ENCODE results near the gene TMA7B.
A peak's percentile ranks its signal among the peaks of the same experiment; 100 is the strongest.

The TMA7B gene

DNA sequence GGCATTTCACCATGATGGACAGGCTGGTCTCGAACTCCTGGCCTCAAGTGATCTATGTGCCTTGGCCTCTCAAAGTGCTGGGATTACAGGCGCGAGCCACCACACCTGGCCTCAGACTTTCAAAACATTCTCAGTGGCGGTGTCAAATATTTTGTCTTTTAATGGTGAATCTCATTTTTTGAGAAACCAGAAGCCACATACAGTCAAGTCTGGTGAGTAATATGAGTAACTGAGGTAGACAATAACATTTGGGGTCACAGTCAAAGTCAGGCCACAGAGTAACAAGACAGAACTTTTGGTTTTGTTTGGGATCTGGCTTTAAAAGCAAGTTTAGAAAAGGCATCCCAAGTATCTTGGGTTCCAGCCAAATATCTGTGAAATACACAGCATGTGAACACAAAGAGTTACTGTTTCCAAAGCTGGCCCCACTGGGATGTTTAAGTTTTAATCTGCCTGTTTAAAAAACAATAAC lies 5.6 kb upstream of the TMA7B start:
- no peak for DNase-seq

GRCh38 chr22:39955675-39956074 lies 4.5 kb upstream of the TMA7B start:
- DNase-seq, result no peak

DNA sequence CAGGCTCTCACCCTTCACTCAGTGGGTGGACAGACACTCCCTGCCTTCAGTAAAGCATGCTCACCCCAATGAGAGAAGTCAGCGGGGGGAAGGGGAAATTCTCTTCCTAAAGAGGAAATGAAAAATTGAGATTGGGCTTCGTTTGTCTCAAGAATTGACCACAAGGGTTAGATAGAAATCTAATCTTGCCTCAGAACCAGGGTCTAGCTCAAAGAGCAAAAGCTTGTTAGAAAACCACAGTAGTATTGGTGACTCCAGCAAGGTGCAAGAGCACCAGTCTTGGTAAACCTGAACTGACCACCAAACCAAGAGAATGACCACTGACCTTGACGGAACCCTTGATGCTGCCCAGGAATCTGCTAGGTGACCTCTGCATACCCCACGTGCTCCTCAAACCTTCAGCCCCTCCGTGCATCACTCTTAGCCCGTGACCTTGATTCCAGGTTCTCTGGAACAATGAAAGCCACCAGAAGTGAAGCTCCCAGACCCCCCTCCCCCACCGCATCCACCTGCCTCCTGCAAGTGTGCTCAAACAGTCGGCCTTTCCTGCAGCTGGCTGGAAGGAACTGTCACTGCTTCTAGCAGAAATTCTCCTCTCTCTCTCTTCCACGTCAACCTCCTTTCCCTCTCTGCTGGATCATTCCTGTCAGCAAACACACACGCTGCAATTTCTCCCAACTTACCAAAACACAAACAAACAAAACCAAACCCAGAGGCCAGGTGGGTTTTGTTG lies 3.1 kb upstream of the TMA7B start:
- DNase-seq, result peak; percentile 63 to 79

GRCh38 chr22:39958009-39958711 lies 2.0 kb upstream of the TMA7B start:
- no peak for DNase-seq

DNA sequence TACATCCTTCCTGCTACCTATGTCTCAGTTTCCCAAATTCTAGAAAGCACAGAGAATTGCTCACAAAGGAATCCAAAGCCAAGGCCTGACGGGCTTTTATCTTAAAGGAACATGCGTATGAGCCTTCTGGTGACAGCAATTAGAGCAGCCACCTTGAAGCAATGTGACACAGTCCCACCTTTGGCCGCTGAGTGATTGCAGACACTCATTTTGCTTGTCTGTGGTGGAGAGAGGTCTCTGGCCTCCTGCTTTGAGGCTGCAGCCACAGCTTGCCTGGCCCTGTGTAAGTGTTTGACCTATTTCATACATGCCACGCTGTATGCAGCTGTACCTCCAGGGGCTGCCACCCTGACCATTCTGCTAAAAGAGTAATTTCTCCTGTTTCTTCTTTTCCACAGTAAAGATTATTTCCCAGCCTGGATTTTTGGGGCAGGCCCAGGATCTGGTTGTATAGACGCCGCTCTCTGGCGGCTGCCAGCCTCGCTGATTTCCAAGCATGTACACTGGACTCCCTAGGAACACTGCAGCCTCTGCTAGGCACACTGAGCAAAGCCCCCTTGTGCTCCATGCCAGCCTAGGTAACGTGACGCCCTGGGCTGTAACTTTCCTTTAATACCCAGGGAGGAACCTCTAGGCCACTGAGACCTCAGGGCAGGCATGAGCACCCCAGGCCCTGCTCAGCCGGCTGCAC lies 1.1 kb upstream of the TMA7B start:
- no peak for DNase-seq

GRCh38 chr22:39960791-39961746 lies 872 bp downstream of the TMA7B start:
- peak; percentile 74 to 83 for DNase-seq

DNA sequence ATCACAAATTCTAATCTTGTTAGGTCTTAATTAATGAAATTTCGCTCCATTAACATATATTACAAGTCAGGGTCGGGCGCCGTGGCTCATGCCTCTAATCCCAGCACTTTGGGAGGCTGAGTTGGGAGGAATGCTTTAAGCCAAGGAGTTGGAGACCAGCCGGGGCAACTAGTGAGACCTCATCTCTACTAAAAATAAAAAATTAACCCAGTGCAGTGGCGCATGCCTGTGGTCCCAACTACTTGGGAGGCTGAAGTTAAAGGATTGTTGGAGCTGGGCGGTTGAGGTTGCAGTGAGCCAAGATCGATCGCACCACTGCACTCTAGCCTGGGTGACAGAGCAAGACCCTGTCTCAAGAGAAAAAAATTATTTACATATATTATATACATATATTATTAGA lies 1.9 kb downstream of the TMA7B start:
- DNase-seq, result no peak

DNA sequence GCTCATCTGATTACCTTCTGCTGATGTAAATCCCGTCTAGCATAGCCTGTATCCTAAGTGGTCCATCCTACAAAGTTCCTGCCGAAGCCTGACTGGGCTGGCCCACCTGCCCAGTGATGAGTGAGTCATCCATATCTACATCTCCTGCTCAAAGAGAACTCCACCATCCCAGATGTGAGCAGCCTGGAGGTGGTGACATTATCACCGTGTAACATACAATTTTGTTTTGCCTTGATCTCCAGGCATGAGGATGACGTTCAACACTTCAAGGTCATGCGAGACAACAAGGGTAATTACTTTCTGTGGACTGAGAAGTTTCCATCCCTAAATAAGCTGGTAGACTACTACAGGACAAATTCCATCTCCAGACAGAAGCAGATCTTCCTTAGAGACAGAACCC lies 5.6 kb downstream of the TMA7B start:
- no peak for DNase-seq

DNA sequence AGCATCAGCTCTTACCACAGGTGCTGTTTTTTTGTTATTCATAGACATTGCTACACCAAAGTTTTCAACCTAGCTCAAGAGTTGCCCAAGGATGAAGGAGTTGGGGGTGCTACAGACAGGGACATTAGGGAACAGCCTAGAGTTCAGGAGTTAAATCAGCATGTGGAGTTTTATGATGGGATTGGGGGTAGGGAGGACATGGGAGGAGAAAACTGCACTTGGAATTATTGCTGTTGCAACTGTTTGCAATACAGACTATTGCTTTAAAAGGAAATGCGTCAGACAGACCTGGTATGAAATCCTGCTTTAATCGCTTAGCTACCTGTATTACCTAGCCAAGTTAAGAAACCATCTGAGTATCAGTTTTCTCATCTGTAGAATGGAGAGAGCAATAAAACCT lies 6.3 kb downstream of the TMA7B start:
- DNase-seq, result no peak

DNA sequence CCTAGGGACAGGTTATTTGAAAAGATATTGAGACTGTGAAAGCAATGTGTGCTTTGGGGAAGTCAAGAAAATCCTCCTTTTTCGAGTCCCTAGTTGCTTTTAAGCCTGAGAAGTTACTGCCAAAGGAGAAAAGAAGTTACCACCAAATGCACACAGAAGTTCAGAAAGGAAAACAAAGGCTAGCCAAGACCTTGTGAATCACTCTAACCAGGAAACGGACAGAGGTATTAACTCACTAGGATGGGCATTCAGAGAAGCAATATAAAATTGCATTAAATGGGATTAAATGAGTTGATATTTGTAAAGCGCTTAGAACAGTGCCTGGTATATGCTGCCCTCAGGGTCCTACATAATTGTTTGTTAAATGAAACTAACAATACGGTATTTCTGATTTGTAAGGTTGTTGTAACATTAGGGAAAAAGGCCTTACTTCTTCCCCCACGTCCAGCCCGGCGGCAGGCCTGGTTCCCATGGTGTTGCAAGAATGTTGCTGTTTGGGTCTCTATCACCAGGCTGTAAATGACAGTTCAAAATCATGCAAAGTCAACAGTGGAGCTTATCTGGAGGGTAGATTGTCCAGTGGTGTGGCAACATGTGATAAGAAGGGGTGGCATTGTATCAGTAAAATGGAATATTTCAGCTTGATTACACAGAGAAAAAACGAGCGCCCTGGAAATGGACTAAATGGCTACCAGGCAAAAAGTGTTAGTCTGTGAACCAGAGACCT lies 7.1 kb downstream of the TMA7B start:
- DNase-seq, result no peak

DNA sequence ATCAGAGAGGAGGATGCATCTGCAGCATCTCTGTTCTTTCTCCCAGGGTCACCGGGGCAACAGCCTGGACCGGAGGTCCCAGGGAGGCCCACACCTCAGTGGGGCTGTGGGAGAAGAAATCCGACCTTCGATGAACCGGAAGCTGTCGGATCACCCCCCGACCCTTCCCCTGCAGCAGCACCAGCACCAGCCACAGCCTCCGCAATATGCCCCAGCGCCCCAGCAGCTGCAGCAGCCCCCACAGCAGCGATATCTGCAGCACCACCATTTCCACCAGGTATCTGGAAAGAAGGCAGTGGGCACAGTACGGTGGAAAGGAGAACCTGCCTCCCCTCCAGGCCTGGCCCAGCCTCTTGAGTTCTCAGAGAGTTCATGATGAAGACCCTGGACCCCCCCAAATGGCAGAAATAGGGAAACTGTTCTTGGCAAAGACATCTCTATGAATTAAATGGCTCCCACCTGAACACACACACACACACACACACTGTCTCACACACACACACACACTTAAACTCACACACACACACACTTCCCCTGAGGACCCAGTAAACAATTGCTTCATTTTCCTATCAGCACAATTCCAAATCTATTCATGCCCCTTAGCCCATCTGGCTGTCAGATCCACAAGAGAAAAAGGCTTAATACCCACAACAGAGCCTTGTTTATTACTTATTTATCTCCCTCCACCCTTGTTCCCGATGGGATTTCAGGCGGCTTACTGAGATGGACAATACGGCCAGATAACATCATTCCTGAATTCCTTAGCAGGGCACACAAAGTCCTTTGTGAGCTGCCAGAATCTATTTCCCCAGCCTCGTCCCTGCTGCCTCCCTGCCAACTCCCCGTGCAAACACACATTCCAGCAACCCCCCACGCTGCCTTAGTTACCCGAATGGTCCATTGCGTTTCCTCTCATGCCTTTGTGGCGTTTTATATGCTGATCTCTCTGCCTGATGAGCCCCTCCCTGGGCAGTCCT lies 8.1 kb downstream of the TMA7B start:
- no peak for DNase-seq

DNA sequence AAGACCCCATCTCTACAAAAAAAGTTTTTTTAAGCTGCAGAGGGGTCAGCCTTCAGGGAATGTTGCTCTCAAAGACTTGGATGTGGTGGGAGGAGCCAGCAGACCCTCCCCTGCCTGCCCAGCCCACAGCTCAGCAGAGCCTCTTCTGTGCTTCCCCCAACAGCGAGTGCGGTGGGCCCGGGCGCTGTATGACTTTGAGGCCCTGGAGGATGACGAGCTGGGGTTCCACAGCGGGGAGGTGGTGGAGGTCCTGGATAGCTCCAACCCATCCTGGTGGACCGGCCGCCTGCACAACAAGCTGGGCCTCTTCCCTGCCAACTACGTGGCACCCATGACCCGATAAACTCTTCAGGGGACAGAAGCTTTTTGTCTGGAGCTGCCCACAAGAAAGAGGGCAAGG lies 10.5 kb downstream of the TMA7B start:
- no peak for DNase-seq

DNA sequence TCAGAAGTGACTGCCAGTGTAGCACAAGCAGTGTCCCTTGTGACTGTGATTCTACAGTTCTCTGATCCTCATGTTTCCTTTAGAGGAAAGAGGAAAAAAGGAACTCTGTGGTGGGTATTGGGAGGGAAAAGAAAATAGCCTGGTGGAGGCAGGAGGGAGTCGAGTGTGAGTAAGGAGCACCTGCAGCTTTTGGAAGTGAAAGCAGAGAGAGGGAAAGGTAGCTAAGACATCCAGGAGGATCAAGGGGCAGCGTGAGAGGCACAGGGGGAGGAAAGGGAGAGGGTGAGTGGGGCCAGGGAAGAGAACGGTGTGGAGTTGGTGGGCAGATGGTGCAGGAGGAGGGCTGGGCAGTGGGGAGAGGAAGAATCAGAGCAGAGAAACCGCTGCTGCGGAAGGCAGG lies 12.4 kb downstream of the TMA7B start:
- no peak for DNase-seq

GRCh38 chr22:39973656-39974055 lies 13.5 kb downstream of the TMA7B start:
- DNase-seq, result no peak

- no peak for DNase-seq
These were observed 13.9 kb downstream of the TMA7B start for GRCh38 chr22:39974065-39974464.

- no peak for DNase-seq
These were observed 18.9 kb downstream of the TMA7B start for GRCh38 chr22:39979048-39979447.

- DNase-seq, result no peak
These were observed 19.3 kb downstream of the TMA7B start for GRCh38 chr22:39979458-39979857.

DNA sequence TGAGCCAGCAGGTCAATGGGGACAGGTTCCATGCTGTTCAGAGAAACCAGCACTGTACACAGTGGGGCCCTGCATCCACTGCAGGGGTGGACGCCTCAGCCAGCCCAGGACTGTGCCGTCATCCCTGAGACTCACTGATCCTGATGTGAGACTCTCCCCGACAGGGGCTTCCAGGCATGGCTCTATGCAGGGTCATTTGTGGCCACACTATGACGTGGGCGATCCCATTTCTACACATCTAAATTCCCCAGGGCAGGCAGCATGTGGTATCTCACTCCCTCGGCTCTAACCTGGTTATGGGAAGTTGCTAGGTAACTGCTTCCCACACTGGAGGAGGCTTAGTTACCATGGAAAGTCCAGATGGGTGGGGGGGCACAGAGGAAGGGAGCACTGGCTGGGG lies 20.4 kb downstream of the TMA7B start:
- no peak for DNase-seq

DNA sequence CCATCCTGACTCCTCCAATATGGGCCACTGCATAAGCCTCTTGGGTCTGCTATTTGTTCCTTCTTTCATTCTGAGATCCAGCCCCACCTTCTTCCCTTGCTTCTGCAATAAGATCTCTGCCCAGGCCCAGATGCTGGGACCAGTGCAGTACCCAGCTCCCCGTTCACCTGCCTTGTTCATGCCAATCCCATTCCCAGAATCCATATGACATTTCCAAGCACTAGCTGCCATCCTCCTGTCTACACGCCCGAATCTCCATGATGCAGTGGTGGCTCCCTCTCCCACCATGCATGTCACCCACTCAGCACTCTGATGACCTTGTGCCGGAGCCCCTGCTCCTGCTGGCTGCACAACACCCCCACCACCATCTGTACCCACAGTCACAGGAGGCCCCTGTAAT lies 23.1 kb downstream of the TMA7B start:
- no peak for DNase-seq

DNA sequence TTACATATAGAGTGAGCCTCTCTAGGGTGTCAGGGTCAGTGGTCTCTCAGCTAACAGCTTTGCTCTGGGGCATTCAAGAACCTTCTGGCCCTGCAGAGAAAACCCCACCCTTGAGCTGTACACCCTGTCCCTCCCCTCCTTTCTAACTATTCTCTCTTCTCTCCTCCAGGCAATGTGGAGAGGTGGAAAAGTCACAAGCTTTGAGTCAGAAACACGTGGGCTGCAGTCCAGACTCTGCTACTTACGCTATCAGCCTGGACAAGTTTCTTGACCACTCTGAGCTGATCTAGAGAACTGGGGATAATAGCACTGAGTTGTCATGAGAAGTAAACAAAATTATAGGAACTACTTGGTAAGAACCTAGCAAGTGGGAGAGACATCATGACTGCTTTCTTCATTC lies 23.8 kb downstream of the TMA7B start:
- no peak for DNase-seq

- DNase-seq, result no peak
These were observed 24.5 kb downstream of the TMA7B start for GRCh38 chr22:39984746-39985145.

Measured in inflammatory macrophage (primary cell).